Transverse colon (tissue), 4 donors: ENCODE results near the gene SERPIND1.

ENCODE experiments used
- POLR2A ChIP-seq: fragments of 450-650 bp; IDR thresholded peaks from one replicate; pipeline ENCODE4 v1.6.1; 2016; ENCODE audit warnings: antibody characterized with exemption, mild to moderate bottlenecking, moderate library complexity
- POLR2AphosphoS5 ChIP-seq, 3 donors: sonication (generic); formaldehyde crosslinking; IDR thresholded peaks; one replicate each; pipeline ENCODE4 v1.6.1; 2016; ENCODE audit warnings: antibody characterized with exemption in 3 of 3
- TF ChIP-seq, protein P1 (sequence below), 5 experiments: fragments of 200-600 bp in 3 of 5; fragments of 450-650 bp in 2 of 5; sonication (generic) in 3 of 5; IDR thresholded peaks; 1 replicate in 2 of 5; 2 replicates in 3 of 5; pipeline ENCODE4 v1.5.1; 2016 to 2017; ENCODE audit warnings: antibody characterized with exemption in 5 of 5, inconsistent platforms in 3 of 5, mild to moderate bottlenecking in 2 of 5, moderate library complexity in 1 of 5

DNA sequence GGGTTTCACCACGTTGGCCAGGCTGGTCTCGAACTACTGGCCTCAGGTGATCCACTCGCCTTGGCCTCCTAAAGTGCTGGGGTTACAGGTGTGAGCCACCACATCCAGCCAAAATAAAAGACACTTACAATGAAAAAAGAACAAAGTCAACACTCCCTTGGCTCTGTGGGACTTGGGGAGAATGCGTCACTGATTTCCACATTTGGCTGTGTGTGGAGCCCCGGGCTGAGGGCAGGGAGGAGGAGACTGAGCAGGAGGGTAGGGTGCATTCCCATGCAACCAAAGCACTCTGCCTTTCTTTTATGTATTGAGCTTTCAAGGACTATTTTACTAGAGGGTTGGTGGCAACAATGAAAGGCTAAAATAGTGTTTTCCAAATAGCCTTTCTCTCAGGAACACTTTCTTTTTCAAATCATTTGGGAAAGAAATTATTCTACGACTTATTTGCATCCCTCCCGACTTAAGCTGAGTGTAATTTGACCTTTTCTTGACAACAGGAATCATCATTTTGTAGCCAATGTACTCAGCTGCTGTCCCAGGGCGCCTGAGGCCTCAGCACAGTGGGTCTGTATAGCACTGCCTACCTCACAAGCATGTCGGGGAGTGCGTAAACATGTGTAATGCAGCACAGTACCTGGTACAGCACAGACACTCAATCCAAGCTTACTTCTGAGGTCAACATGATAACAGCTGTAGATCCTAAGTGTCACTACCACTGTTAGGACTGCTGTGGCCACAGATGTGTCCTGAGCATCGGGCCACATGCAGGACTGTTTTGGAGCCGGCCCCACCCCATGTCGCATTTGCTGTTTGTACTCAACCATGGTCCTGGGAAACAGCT, 10.1 kb upstream of the SERPIND1 start:
- no peak for TF ChIP-seq POLR2A
- TF ChIP-seq, protein P1, sequence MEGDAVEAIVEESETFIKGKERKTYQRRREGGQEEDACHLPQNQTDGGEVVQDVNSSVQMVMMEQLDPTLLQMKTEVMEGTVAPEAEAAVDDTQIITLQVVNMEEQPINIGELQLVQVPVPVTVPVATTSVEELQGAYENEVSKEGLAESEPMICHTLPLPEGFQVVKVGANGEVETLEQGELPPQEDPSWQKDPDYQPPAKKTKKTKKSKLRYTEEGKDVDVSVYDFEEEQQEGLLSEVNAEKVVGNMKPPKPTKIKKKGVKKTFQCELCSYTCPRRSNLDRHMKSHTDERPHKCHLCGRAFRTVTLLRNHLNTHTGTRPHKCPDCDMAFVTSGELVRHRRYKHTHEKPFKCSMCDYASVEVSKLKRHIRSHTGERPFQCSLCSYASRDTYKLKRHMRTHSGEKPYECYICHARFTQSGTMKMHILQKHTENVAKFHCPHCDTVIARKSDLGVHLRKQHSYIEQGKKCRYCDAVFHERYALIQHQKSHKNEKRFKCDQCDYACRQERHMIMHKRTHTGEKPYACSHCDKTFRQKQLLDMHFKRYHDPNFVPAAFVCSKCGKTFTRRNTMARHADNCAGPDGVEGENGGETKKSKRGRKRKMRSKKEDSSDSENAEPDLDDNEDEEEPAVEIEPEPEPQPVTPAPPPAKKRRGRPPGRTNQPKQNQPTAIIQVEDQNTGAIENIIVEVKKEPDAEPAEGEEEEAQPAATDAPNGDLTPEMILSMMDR (IDR thresholded peaks at IDR 0.05): no peak
- TF ChIP-seq POLR2AphosphoS5 (IDR thresholded peaks at IDR 0.05): no peak
